ENCODE results near the gene HOXA1. TPM values are rescaled to one million over a fixed set of nuclear protein-coding genes. Genes with fewer than 3 reads are reported as not detected.

Gene HOXA1
- total and polyA plus RNA-seq, 8 donors, result 0.31 to 1.1 (median 0.55) TPM; not detected in 5

GRCh38 chr7:27130540-27131389, 35.0 kb upstream of the HOXA1 start, which contains the start of gene HOXA4:
Gene HOXA4, minus strand, starts transcription at chr7:27130757. Its CDS starts 24 bp downstream, at chr7:27130733.
- TF ChIP-seq POLR2AphosphoS5 (IDR thresholded peaks at IDR 0.05) (peak; percentile 71 to 85 (median 82)), CTCF (IDR thresholded peaks at IDR 0.05) (no peak)
- Histone ChIP-seq H3K4me1 (peaks cover 0 to 83% (median 38%) of the 10 kb centered on the region in 4 donors), H3K9me3 (no peaks in the 10 kb centered on the region), H3K4me3 (peak within 1 kb of the TSS; percentile 58 to 70 (median 68)), H3K27ac (peak within 1 kb of the TSS; percentile 81 to 99 (median 84)), H3K27me3 (peaks cover 0 to 95% (median 51%) of the 10 kb centered on the region in 3 donors), H3K36me3 (no peaks in the 10 kb centered on the region)
- WGBS, 5 donors, result 5 to 17% (median 12%) methylated on average over 39 to 67 of the region's 67 CpGs
- intact Hi-C loops (cut with DNase I; ENCODE audit: low total_unique reads), result no loop called here
- peak; percentile 69 to 98 for DNase-seq

GRCh38 chr7:27129729-27130539, 34.1 kb upstream of the HOXA1 start:
- intact Hi-C loops (cut with DNase I; ENCODE audit: low total_unique reads), result no loop called here
- H3K9me3 ChIP-seq, result no peaks in the 10 kb centered on the region
- peak overlapping the region; percentile 69 to 99 (median 83) for H3K27ac ChIP-seq
- H3K27me3 ChIP-seq, result peaks cover 0 to 94% (median 50%) of the 10 kb centered on the region in 3 donors
- peaks cover 1 to 83% (median 37%) of the 10 kb centered on the region in 4 donors for H3K4me1 ChIP-seq
- 10 to 31% (median 18%) methylated on average over 20 to 72 of the region's 72 CpGs for WGBS, 5 donors
- peak overlapping the region; percentile 58 to 70 (median 68) for H3K4me3 ChIP-seq
- TF ChIP-seq POLR2AphosphoS5 (IDR thresholded peaks at IDR 0.05), result no peak
- no peak for TF ChIP-seq CTCF (IDR thresholded peaks at IDR 0.05)
- TF ChIP-seq POLR2A (IDR thresholded peaks at IDR 0.05), result no peak
- TF ChIP-seq EP300 (IDR thresholded peaks at IDR 0.05), result no peak
- DNase-seq, result peak in 1 of 2 donors; percentile 72
- H3K36me3 ChIP-seq, result no peaks in the 10 kb centered on the region

- intact Hi-C loops (cut with DNase I; ENCODE audit: low total_unique reads), result no loop called here
- Histone ChIP-seq H3K27ac (peak overlapping the region; percentile 26 to 99 (median 83)), H3K4me3 (peak overlapping the region; percentile 58 to 70 (median 68)), H3K27me3 (peaks cover 0 to 94% (median 51%) of the 10 kb centered on the region in 3 donors), H3K4me1 (peaks cover 3 to 81% (median 36%) of the 10 kb centered on the region in 4 donors), H3K36me3 (no peaks in the 10 kb centered on the region), H3K9me3 (no peaks in the 10 kb centered on the region)
- 53 to 73% (median 60%) methylated on average over 27 to 28 of the region's 28 CpGs for WGBS, 5 donors
- no peak for TF ChIP-seq POLR2A (IDR thresholded peaks at IDR 0.05)
- TF ChIP-seq EP300 (IDR thresholded peaks at IDR 0.05), result no peak
- no peak for TF ChIP-seq CTCF (IDR thresholded peaks at IDR 0.05)
- TF ChIP-seq POLR2AphosphoS5 (IDR thresholded peaks at IDR 0.05), result no peak
- no peak for DNase-seq
These were observed 33.3 kb upstream of the HOXA1 start for GRCh38 chr7:27128776-27129728.

Data from stomach (tissue), 9 donors.